Measurements from ENCODE around the gene CLEC16A.

The CLEC16A gene

DNA sequence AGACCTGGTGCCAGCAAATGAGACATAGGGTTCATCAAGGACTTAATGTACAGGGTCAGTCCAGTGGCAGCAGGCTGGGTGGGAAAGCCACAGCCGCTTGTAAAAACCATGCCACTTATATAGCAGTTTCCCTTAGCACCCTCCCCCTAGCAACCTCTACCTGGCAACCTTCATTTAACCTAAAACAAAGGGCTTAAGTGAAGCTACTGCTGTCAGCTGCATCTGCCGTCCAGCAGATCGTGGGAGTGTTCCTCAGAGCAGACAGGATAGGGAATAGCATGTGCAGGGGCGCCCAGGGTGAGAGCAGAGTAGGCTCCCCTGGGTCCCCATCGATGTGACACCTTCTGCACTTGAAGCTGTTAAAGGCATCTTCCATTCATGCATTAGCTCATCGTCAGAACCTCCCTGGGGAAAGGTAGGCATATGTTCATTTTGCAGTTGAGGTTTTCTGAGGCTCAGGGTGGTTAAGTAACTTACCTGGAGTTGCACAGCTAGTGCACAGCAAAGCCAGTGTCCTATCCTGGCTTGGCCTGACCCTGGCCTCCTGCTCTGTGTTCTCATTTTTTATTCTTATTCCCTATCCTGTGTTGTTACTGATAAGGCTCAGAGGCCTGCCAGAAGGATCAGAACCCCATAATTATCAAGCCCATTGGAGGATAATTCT, 199.1 kb downstream of the CLEC16A start:
- no peak overlapping the region for H3K27ac ChIP-seq (ENCODE audit: low read length)
- H3K9me3 ChIP-seq (ENCODE audit: control insufficient read depth in 1 of 2, low read length in 2 of 2), result no peaks in the 10 kb centered on the region
- no peak overlapping the region for H3K4me3 ChIP-seq (ENCODE audit: low read depth in 1 of 2, low read length in 2 of 2)
- H3K36me3 ChIP-seq (ENCODE audit: control insufficient read depth in 1 of 2, insufficient read depth in 2 of 2, low read length in 2 of 2), result no peaks in the 10 kb centered on the region
- H3K27me3 ChIP-seq (ENCODE audit: low read depth, low read length), result no peaks in the 10 kb centered on the region
- H3K4me1 ChIP-seq (ENCODE audit: control insufficient read depth in 1 of 2, insufficient read depth in 2 of 2, low read length in 2 of 2), result no peaks in the 10 kb centered on the region

DNA sequence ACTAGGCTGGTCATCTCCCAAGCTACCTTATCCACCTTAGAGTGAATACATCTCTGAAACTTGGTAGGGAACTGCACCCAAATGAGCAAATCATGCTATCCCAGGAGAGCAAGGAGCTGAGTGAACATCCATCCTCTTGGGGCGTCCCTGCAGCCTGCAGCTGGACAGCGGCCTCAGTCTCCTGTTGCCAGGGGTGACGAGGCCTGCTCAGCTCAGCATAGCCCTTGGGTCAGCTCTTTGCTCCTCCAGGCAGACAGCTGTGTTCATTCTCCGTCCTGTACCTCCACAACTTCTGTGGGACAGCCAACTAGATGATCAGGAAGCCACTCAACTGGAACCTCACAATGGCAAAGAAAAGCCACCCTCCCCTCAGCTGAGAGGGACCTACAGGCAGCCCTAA, 199.8 kb downstream of the CLEC16A start:
- Histone ChIP-seq H3K9me3 (ENCODE audit: control insufficient read depth in 1 of 2, low read length in 2 of 2) (no peaks in the 10 kb centered on the region), H3K4me3 (ENCODE audit: low read depth in 1 of 2, low read length in 2 of 2) (no peak overlapping the region), H3K4me1 (ENCODE audit: control insufficient read depth in 1 of 2, insufficient read depth in 2 of 2, low read length in 2 of 2) (no peaks in the 10 kb centered on the region), H3K27me3 (ENCODE audit: low read depth, low read length) (no peaks in the 10 kb centered on the region), H3K27ac (ENCODE audit: low read length) (no peak overlapping the region), H3K36me3 (ENCODE audit: control insufficient read depth in 1 of 2, insufficient read depth in 2 of 2, low read length in 2 of 2) (no peaks in the 10 kb centered on the region)

DNA sequence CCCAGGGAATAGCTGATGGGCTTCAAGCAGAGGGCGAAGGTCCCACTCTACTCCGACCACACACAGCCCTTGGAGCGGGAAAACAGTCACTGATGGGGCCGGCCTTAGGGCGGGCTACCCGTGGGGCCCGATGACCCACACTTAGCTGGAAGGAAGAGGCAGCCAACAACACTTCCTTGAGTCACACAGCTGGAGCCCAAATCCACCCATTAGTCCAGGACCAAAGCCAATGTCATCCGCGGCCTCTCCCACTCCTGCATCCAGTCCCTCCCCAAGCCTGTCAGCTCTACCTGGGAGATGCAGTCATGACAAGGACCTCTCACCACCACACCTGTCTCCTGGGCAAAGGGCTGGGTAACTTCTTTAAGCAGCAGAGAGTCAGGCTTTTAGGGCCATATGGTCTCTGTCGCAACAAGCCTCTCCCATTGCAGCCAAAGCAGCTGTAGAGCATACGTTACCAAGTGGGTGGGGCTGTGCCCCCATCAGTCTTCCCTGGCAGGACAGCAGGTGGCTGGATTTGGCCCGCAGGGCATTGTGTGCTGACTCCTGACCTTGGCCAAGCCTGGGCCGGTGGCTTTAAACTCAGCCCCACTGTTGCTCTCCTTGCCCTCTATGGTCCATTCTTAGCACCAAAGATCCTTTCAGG, 200.9 kb downstream of the CLEC16A start:
- H3K36me3 ChIP-seq (ENCODE audit: control insufficient read depth in 1 of 2, insufficient read depth in 2 of 2, low read length in 2 of 2), result no peaks in the 10 kb centered on the region
- H3K4me3 ChIP-seq (ENCODE audit: low read depth in 1 of 2, low read length in 2 of 2), result no peak overlapping the region
- H3K27ac ChIP-seq (ENCODE audit: low read length), result no peak overlapping the region
- no peaks in the 10 kb centered on the region for H3K4me1 ChIP-seq (ENCODE audit: control insufficient read depth in 1 of 2, insufficient read depth in 2 of 2, low read length in 2 of 2)
- H3K27me3 ChIP-seq (ENCODE audit: low read depth, low read length), result no peaks in the 10 kb centered on the region
- H3K9me3 ChIP-seq (ENCODE audit: control insufficient read depth in 1 of 2, low read length in 2 of 2), result no peaks in the 10 kb centered on the region

DNA sequence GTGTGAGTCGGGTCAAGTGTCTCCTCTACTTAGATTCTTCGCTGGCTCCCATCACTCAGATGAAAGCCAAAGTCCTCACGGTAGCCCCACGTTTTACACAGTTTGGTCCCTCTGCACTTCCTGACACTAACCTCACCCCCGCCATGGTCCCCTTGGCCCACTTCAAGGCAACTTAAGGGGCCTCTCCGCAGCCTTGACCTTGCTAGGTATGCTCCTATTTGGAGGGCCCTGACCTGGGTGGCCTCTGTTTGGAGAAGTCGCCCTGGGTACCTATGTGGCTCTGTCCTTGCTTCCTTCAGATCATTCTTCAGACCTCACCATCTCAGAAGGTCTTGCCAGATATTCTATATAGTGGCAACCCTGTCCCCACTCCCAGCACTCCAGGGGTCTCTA, 201.5 kb downstream of the CLEC16A start:
- Histone ChIP-seq H3K36me3 (ENCODE audit: control insufficient read depth in 1 of 2, insufficient read depth in 2 of 2, low read length in 2 of 2) (no peaks in the 10 kb centered on the region), H3K27ac (ENCODE audit: low read length) (no peak overlapping the region), H3K4me3 (ENCODE audit: low read depth in 1 of 2, low read length in 2 of 2) (no peak overlapping the region), H3K4me1 (ENCODE audit: control insufficient read depth in 1 of 2, insufficient read depth in 2 of 2, low read length in 2 of 2) (no peaks in the 10 kb centered on the region), H3K9me3 (ENCODE audit: control insufficient read depth in 1 of 2, low read length in 2 of 2) (no peaks in the 10 kb centered on the region), H3K27me3 (ENCODE audit: low read depth, low read length) (no peaks in the 10 kb centered on the region)

GRCh38 chr16:11147033-11147753, 202.8 kb downstream of the CLEC16A start:
- Histone ChIP-seq H3K9me3 (ENCODE audit: control insufficient read depth in 1 of 2, low read length in 2 of 2) (no peaks in the 10 kb centered on the region), H3K4me3 (ENCODE audit: low read depth in 1 of 2, low read length in 2 of 2) (no peak overlapping the region), H3K36me3 (ENCODE audit: control insufficient read depth in 1 of 2, insufficient read depth in 2 of 2, low read length in 2 of 2) (no peaks in the 10 kb centered on the region), H3K4me1 (ENCODE audit: control insufficient read depth in 1 of 2, insufficient read depth in 2 of 2, low read length in 2 of 2) (peaks cover 0 to 3% of the 10 kb centered on the region in 2 donors), H3K27ac (ENCODE audit: low read length) (no peak overlapping the region), H3K27me3 (ENCODE audit: low read depth, low read length) (no peaks in the 10 kb centered on the region)

GRCh38 chr16:11147754-11148444, 203.5 kb downstream of the CLEC16A start:
- Histone ChIP-seq H3K9me3 (ENCODE audit: control insufficient read depth in 1 of 2, low read length in 2 of 2) (no peaks in the 10 kb centered on the region), H3K4me3 (ENCODE audit: low read depth in 1 of 2, low read length in 2 of 2) (no peak overlapping the region), H3K36me3 (ENCODE audit: control insufficient read depth in 1 of 2, insufficient read depth in 2 of 2, low read length in 2 of 2) (peaks cover 0 to under 1% of the 10 kb centered on the region in 2 donors), H3K4me1 (ENCODE audit: control insufficient read depth in 1 of 2, insufficient read depth in 2 of 2, low read length in 2 of 2) (peaks cover 0 to 3% of the 10 kb centered on the region in 2 donors), H3K27me3 (ENCODE audit: low read depth, low read length) (no peaks in the 10 kb centered on the region), H3K27ac (ENCODE audit: low read length) (no peak overlapping the region)

- H3K4me1 ChIP-seq (ENCODE audit: control insufficient read depth in 1 of 2, insufficient read depth in 2 of 2, low read length in 2 of 2), result peaks cover 0 to 3% of the 10 kb centered on the region in 2 donors
- no peaks in the 10 kb centered on the region for H3K9me3 ChIP-seq (ENCODE audit: control insufficient read depth in 1 of 2, low read length in 2 of 2)
- no peaks in the 10 kb centered on the region for H3K27me3 ChIP-seq (ENCODE audit: low read depth, low read length)
- no peak overlapping the region for H3K27ac ChIP-seq (ENCODE audit: low read length)
- no peak overlapping the region for H3K4me3 ChIP-seq (ENCODE audit: low read depth in 1 of 2, low read length in 2 of 2)
- peaks cover 0 to 4% of the 10 kb centered on the region in 2 donors for H3K36me3 ChIP-seq (ENCODE audit: control insufficient read depth in 1 of 2, insufficient read depth in 2 of 2, low read length in 2 of 2)
Observed at GRCh38 chr16:11149011-11149616, 204.8 kb downstream of the CLEC16A start.

GRCh38 chr16:11150190-11150589, 205.8 kb downstream of the CLEC16A start:
- Histone ChIP-seq H3K27me3 (ENCODE audit: low read depth, low read length) (no peaks in the 10 kb centered on the region), H3K4me3 (ENCODE audit: low read depth in 1 of 2, low read length in 2 of 2) (no peak overlapping the region), H3K27ac (ENCODE audit: low read length) (no peak overlapping the region), H3K36me3 (ENCODE audit: control insufficient read depth in 1 of 2, insufficient read depth in 2 of 2, low read length in 2 of 2) (peaks cover 0 to 4% of the 10 kb centered on the region in 2 donors), H3K4me1 (ENCODE audit: control insufficient read depth in 1 of 2, insufficient read depth in 2 of 2, low read length in 2 of 2) (peaks cover 0 to 3% of the 10 kb centered on the region in 2 donors), H3K9me3 (ENCODE audit: control insufficient read depth in 1 of 2, low read length in 2 of 2) (no peaks in the 10 kb centered on the region)

- Histone ChIP-seq H3K27me3 (ENCODE audit: low read depth, low read length) (no peaks in the 10 kb centered on the region), H3K36me3 (ENCODE audit: control insufficient read depth in 1 of 2, insufficient read depth in 2 of 2, low read length in 2 of 2) (peaks cover 0 to 4% of the 10 kb centered on the region in 2 donors), H3K27ac (ENCODE audit: low read length) (no peak overlapping the region), H3K4me1 (ENCODE audit: control insufficient read depth in 1 of 2, insufficient read depth in 2 of 2, low read length in 2 of 2) (peaks cover 0 to 3% of the 10 kb centered on the region in 2 donors), H3K9me3 (ENCODE audit: control insufficient read depth in 1 of 2, low read length in 2 of 2) (no peaks in the 10 kb centered on the region), H3K4me3 (ENCODE audit: low read depth in 1 of 2, low read length in 2 of 2) (no peak overlapping the region)
Observed at GRCh38 chr16:11151156-11151884, 207.0 kb downstream of the CLEC16A start.

- Histone ChIP-seq H3K27ac (ENCODE audit: low read length) (no peak overlapping the region), H3K4me1 (ENCODE audit: control insufficient read depth in 1 of 2, insufficient read depth in 2 of 2, low read length in 2 of 2) (peaks cover 0 to 3% of the 10 kb centered on the region in 2 donors), H3K27me3 (ENCODE audit: low read depth, low read length) (no peaks in the 10 kb centered on the region)
Observed at GRCh38 chr16:11151885-11152629, 207.7 kb downstream of the CLEC16A start.

More at GRCh38 chr16:11151885-11152629, 207.7 kb downstream of the CLEC16A start:
- H3K9me3 ChIP-seq (ENCODE audit: control insufficient read depth in 1 of 2, low read length in 2 of 2), result no peaks in the 10 kb centered on the region
- H3K36me3 ChIP-seq (ENCODE audit: control insufficient read depth in 1 of 2, insufficient read depth in 2 of 2, low read length in 2 of 2), result peaks cover 0 to 4% of the 10 kb centered on the region in 2 donors
- H3K4me3 ChIP-seq (ENCODE audit: low read depth in 1 of 2, low read length in 2 of 2), result no peak overlapping the region
